Liver (tissue), 3 donors: ENCODE data around the gene UGT1A6.
"Not testable (repeated sequence)": the region's sequence is repeated elsewhere in the genome, so short reads cannot be mapped to it uniquely, and the experiment has no call there.

Experiments
- CTCF ChIP-seq: fragments of 150-350 bp; IDR thresholded peaks from 2 replicates; pipeline ENCODE4 v1.5.1; 2017; ENCODE audit warnings: improper control_type of control experiment, low read depth, low read length; ENCODE audit not compliant: missing input control
- EGR1 ChIP-seq, 2 donors: IDR thresholded peaks; 2 replicates each; pipeline ENCODE4 v1.6.1; 2016 to 2018; ENCODE audit warnings: antibody characterized with exemption in 2 of 2, low read depth in 2 of 2
- FOXA1 ChIP-seq: IDR thresholded peaks from 2 replicates; pipeline ENCODE4 v1.6.1; 2016; ENCODE audit warnings: antibody characterized with exemption
- FOXA2 ChIP-seq: IDR thresholded peaks from 2 replicates; pipeline ENCODE4 v1.6.1; 2016; ENCODE audit warnings: antibody characterized with exemption
- GABPA ChIP-seq, 2 donors: IDR thresholded peaks in 1 of 2; conservative IDR thresholded peaks in 1 of 2; 2 replicates each; pipeline ENCODE4 v1.6.1; 2016; ENCODE audit warnings: antibody characterized with exemption in 2 of 2, mild to moderate bottlenecking in 1 of 2, moderate library complexity in 1 of 2
- HNF4G ChIP-seq: IDR thresholded peaks from 2 replicates; pipeline ENCODE4 v1.6.1; 2016; ENCODE audit warnings: antibody characterized with exemption
- JUND ChIP-seq, 2 donors: IDR thresholded peaks; 2 replicates each; pipeline ENCODE4 v1.6.1; 2016; ENCODE audit warnings: antibody characterized with exemption in 2 of 2
- MAX ChIP-seq: IDR thresholded peaks from 2 replicates; pipeline ENCODE4 v1.6.1; 2016; ENCODE audit warnings: antibody characterized with exemption
- RAD21 ChIP-seq, 2 donors: IDR thresholded peaks; 2 replicates each; pipeline ENCODE4 v1.6.1; 2016; ENCODE audit warnings: antibody characterized with exemption in 2 of 2, mild to moderate bottlenecking in 2 of 2
- RXRA ChIP-seq, 2 donors: IDR thresholded peaks; 2 replicates each; pipeline ENCODE4 v1.6.1; 2017 to 2018; ENCODE audit warnings: antibody characterized with exemption in 2 of 2, mild to moderate bottlenecking in 1 of 2
- TAF1 ChIP-seq: conservative IDR thresholded peaks from 2 replicates; pipeline ENCODE4 v1.6.1; 2016; ENCODE audit warnings: antibody characterized with exemption, mild to moderate bottlenecking
- YY1 ChIP-seq: IDR thresholded peaks from 2 replicates; pipeline ENCODE4 v1.6.1; 2016; ENCODE audit warnings: antibody characterized with exemption, mild to moderate bottlenecking
- ZBTB33 ChIP-seq: IDR thresholded peaks from 2 replicates; pipeline ENCODE4 v1.6.1; 2016; ENCODE audit warnings: antibody characterized with exemption
- TF ChIP-seq, protein P1 (sequence below): IDR thresholded peaks from 2 replicates; pipeline ENCODE4 v1.6.1; 2016; ENCODE audit warnings: antibody characterized with exemption, mild to moderate bottlenecking
- donor health status: healthy.
- donor health status: healthy.

GRCh38 chr2:233700842-233701241 is 8.2 kb downstream of the UGT1A6 start:
- TF ChIP-seq CTCF; EGR1 (IDR thresholded peaks at IDR 0.05; ENCODE audit: low read depth in 2 of 2); JUND (IDR thresholded peaks at IDR 0.05); RAD21 (IDR thresholded peaks at IDR 0.05); MAX; YY1; HNF4G; FOXA1; RXRA (IDR thresholded peaks at IDR 0.05); TAF1; ZBTB33; FOXA2; GABPA (IDR thresholded peaks at IDR 0.05 in 1 of 2, conservative IDR thresholded peaks at IDR 0.05 in 1 of 2): not testable (repeated sequence)
- TF ChIP-seq, protein P1, sequence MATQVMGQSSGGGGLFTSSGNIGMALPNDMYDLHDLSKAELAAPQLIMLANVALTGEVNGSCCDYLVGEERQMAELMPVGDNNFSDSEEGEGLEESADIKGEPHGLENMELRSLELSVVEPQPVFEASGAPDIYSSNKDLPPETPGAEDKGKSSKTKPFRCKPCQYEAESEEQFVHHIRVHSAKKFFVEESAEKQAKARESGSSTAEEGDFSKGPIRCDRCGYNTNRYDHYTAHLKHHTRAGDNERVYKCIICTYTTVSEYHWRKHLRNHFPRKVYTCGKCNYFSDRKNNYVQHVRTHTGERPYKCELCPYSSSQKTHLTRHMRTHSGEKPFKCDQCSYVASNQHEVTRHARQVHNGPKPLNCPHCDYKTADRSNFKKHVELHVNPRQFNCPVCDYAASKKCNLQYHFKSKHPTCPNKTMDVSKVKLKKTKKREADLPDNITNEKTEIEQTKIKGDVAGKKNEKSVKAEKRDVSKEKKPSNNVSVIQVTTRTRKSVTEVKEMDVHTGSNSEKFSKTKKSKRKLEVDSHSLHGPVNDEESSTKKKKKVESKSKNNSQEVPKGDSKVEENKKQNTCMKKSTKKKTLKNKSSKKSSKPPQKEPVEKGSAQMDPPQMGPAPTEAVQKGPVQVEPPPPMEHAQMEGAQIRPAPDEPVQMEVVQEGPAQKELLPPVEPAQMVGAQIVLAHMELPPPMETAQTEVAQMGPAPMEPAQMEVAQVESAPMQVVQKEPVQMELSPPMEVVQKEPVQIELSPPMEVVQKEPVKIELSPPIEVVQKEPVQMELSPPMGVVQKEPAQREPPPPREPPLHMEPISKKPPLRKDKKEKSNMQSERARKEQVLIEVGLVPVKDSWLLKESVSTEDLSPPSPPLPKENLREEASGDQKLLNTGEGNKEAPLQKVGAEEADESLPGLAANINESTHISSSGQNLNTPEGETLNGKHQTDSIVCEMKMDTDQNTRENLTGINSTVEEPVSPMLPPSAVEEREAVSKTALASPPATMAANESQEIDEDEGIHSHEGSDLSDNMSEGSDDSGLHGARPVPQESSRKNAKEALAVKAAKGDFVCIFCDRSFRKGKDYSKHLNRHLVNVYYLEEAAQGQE, result not testable (repeated sequence)
